ENCODE results near the gene ZNF578.
A peak's percentile ranks its signal among the peaks of the same experiment; 100 is the strongest.
"Not testable (repeated sequence)": the region's sequence is repeated elsewhere in the genome, so short reads cannot be mapped to it uniquely, and the experiment has no call there.

ZNF578 gene

GRCh38 chr19:52444506-52444905 is 8.8 kb upstream of the ZNF578 start:
- no peak overlapping the region for H3K4me3 ChIP-seq (ENCODE audit: low read depth, low read length)
- TF ChIP-seq, protein P1, sequence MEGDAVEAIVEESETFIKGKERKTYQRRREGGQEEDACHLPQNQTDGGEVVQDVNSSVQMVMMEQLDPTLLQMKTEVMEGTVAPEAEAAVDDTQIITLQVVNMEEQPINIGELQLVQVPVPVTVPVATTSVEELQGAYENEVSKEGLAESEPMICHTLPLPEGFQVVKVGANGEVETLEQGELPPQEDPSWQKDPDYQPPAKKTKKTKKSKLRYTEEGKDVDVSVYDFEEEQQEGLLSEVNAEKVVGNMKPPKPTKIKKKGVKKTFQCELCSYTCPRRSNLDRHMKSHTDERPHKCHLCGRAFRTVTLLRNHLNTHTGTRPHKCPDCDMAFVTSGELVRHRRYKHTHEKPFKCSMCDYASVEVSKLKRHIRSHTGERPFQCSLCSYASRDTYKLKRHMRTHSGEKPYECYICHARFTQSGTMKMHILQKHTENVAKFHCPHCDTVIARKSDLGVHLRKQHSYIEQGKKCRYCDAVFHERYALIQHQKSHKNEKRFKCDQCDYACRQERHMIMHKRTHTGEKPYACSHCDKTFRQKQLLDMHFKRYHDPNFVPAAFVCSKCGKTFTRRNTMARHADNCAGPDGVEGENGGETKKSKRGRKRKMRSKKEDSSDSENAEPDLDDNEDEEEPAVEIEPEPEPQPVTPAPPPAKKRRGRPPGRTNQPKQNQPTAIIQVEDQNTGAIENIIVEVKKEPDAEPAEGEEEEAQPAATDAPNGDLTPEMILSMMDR (IDR thresholded peaks at IDR 0.05; ENCODE audit: low read depth, low read length): no peak

DNA sequence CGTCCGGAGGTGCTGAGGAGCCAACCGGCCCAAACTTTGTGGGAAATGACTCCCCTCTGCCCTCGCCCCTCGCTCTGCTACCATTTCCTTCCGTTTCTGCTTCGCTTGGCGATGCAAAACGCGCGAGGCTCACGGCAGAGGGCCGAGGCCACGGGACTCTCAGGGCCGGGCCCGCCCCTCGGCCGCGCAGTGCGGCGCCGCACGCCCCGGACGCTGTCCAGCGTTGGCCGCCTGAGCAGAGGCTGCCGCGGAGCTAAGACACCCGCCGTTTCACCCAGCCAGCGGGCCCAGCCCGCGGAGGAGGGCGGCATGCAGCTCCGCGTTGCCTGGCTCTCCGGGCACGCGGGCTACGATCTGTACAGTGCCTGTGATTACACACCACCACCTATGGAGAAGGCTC is 2.1 kb upstream of the ZNF578 start:
- no peak for DNase-seq
- H3K36me3 ChIP-seq: peaks cover 9% of the 10 kb centered on the region
- no peak overlapping the region for H3K4me3 ChIP-seq (ENCODE audit: low read depth, low read length)
- TF ChIP-seq, protein P1 (IDR thresholded peaks at IDR 0.05; ENCODE audit: low read depth, low read length): no peak
- H3K27me3 ChIP-seq (ENCODE audit: insufficient read depth, low read depth, severe bottlenecking): no peaks in the 10 kb centered on the region
- peaks cover 4% of the 10 kb centered on the region for H3K9me3 ChIP-seq (ENCODE audit: severe bottlenecking)
- no peak overlapping the region for H3K27ac ChIP-seq

More at GRCh38 chr19:52444506-52444905, 8.8 kb upstream of the ZNF578 start:
- peaks cover 5% of the 10 kb centered on the region for H3K9me3 ChIP-seq (ENCODE audit: severe bottlenecking)
- H3K36me3 ChIP-seq: no peaks in the 10 kb centered on the region
- no peaks in the 10 kb centered on the region for H3K27me3 ChIP-seq (ENCODE audit: insufficient read depth, low read depth, severe bottlenecking)
- peak overlapping the region; percentile 91 for H3K27ac ChIP-seq
- peak; percentile 87 for DNase-seq

DNA sequence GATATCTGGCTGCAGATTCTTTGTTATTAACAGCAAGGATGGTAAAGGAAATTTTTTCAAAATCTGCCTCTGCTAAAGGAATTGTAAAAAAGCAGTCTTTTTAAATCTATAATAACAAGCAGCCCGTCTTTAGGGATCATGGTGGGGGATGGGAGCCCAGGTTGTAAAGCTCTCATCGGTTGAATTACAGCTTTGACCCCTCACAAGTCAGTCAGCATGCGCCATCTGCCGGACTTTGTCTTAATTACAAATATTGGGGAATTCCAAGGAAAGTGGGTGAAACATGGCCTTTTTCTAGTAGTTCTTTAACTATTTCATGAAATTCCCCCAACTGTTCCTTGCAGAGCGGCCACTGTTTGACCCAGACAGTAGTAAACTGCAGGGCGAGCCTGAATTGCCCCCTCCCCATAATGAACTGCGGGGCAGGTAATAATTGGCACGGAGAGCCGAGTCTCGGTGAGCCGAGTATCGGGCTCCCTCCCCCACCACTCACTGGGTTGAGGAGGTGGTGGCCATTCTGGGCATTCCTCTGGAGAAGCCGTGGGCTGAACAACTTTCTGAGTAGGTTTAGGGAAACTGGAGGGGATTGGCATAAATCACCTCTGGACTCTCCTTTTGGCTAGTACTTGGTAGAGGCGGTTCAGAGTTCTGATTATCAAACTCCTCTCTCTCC is 11.6 kb downstream of the ZNF578 start:
- Histone ChIP-seq H3K4me3 (ENCODE audit: low read depth, low read length) (no peak overlapping the region), H3K27ac (peak overlapping the region; percentile 39; the same call in 1 of the 2 replicates), H3K36me3 (peaks cover 17% of the 10 kb centered on the region), H3K9me3 (ENCODE audit: severe bottlenecking) (peaks cover 9% of the 10 kb centered on the region), H3K27me3 (ENCODE audit: insufficient read depth, low read depth, severe bottlenecking) (no peaks in the 10 kb centered on the region)
- TF ChIP-seq, protein P1 (IDR thresholded peaks at IDR 0.05; ENCODE audit: low read depth, low read length): peak; percentile 45
- peak; percentile 82 for DNase-seq

DNA sequence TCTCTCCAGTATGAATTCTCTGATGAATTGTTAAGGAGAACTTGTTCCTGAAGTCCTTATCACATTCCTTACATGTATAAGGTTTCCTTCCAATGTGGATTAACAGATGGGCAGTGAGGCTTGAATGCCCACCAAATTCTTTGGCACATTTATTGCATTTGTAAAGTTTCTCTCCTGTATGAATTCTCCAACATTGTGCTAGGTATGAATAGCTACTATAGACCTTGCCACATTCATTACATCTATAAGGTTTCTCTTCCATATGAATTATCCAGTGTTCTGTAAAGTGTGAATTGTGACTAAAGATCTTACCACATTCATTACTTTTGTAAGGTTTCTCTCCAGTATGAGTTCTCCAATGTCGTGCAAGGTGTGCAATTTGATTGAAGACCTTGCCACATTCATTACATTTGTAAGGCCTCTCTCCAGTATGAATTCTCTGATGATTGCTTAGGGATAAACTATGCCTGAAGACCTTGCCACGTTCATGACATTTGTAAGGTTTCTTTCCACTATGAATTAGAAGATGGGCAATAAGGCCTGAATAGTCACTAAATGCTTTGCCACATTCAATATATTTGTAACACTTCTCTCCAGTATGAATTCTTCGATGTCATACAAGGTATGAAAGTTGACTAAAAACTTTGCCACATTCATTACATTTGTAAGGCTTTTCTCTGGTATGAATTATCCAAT is 20.4 kb downstream of the ZNF578 start:
- H3K36me3 ChIP-seq: no peaks in the 10 kb centered on the region
- no peak for DNase-seq
- H3K9me3 ChIP-seq (ENCODE audit: severe bottlenecking): peaks cover 60% of the 10 kb centered on the region
- H3K27me3 ChIP-seq (ENCODE audit: insufficient read depth, low read depth, severe bottlenecking): no peaks in the 10 kb centered on the region
- TF ChIP-seq, protein P1 (IDR thresholded peaks at IDR 0.05; ENCODE audit: low read depth, low read length): no peak
- H3K27ac ChIP-seq: no peak overlapping the region
- H3K4me3 ChIP-seq (ENCODE audit: low read depth, low read length): no peak overlapping the region

DNA sequence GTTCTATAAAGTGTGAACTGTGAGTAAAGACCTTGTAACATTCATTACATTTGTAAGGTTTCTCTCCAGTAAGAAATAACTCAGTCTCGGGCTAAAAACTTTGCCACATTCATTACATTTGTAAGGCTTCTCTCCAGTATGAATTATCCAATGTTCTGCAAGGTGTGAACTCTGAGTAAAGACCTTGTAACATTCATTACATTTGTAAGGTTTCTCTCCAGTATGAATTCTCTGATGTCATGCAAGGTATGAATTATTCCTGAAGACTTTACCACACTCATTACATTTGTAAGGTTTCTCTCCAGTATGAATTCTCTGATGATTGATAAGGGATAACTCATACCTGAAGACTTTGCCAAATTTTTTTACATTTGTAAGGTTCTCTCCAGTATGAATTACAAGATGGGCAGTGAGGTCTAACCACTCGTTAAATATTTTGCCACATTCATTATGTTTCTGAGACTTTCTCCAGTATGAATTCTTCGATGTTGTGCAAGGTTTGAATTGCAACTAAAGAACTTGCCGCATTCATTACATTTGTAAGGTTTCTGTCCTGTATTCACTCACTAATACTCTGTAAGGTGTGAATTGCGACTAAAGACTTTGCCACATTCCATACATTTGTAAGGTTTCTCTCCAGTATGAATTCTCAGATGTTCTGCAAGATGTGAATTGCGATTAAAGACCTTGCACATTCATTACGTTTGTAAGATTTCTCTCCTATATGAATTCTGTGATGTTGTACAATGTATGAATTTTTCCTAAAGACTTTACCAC is 21.2 kb downstream of the ZNF578 start:
- no peak overlapping the region for H3K27ac ChIP-seq
- no peaks in the 10 kb centered on the region for H3K27me3 ChIP-seq (ENCODE audit: insufficient read depth, low read depth, severe bottlenecking)
- TF ChIP-seq, protein P1 (IDR thresholded peaks at IDR 0.05; ENCODE audit: low read depth, low read length): no peak
- DNase-seq: no peak
- H3K36me3 ChIP-seq: no peaks in the 10 kb centered on the region
- H3K4me3 ChIP-seq (ENCODE audit: low read depth, low read length): no peak overlapping the region
- H3K9me3 ChIP-seq (ENCODE audit: severe bottlenecking): peaks cover 59% of the 10 kb centered on the region

- H3K9me3 ChIP-seq (ENCODE audit: severe bottlenecking): peaks cover 14% of the 10 kb centered on the region
- not testable (repeated sequence) for H3K36me3 ChIP-seq; DNase-seq; H3K4me3 ChIP-seq (ENCODE audit: low read depth, low read length); H3K27me3 ChIP-seq (ENCODE audit: insufficient read depth, low read depth, severe bottlenecking); H3K27ac ChIP-seq
These were observed 30.9 kb downstream of the ZNF578 start for GRCh38 chr19:52484111-52484743.

DNA sequence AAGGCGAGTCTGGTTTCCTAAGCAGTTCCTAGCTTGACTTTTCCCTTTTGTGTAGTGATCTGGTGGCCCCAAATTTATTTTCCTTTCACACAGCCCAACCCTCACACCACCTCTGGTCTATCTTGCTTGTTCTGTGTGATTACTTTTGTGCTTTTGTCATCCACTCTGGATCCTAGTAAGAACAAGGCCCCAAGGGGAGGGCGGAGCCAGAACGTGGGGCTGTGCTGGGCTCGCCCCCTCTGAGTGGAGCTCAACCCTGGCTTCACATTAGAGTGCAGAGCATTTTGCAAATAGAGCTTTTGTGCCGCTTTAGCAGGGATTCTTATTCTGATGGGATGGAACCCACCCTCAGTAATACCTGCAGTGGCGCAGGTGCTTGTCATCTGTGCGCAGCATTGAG is 31.7 kb downstream of the ZNF578 start:
- not testable (repeated sequence) for H3K36me3 ChIP-seq; H3K4me3 ChIP-seq (ENCODE audit: low read depth, low read length); H3K27me3 ChIP-seq (ENCODE audit: insufficient read depth, low read depth, severe bottlenecking); DNase-seq; H3K27ac ChIP-seq
- H3K9me3 ChIP-seq (ENCODE audit: severe bottlenecking): peaks cover 12% of the 10 kb centered on the region

GRCh38 chr19:52485561-52486240 is 32.3 kb downstream of the ZNF578 start:
- H3K27me3 ChIP-seq (ENCODE audit: insufficient read depth, low read depth, severe bottlenecking); H3K36me3 ChIP-seq; H3K4me3 ChIP-seq (ENCODE audit: low read depth, low read length): not testable (repeated sequence)
- H3K27ac ChIP-seq: peak overlapping the region; percentile 18; the same call in 1 of the 2 replicates
- DNase-seq: peak; percentile 46
- peaks cover 12% of the 10 kb centered on the region for H3K9me3 ChIP-seq (ENCODE audit: severe bottlenecking)
